Thoracic aorta (tissue), 2 donors: ENCODE data around the gene RADIL. TPM values are rescaled to one million over a fixed set of nuclear protein-coding genes. Genes with fewer than 3 reads are reported as not detected.

Source experiments
- ATAC-seq: fragments of 150-250 bp; one replicate; pipeline ENCODE4 v1.8.0; 2017; ENCODE audit warnings: low read depth; ENCODE audit not compliant: insufficient number of reproducible peaks, low FRiP score
- DNase-seq: peaks from one replicate; pipeline ENCODE4 v3.0.0-alpha.2; 2020; ENCODE audit warnings: low spot score
- H3K27ac ChIP-seq, 2 donors: fragments of 200-600 bp; sonication (generic); 1 replicate in 1 of 2; 2 replicates in 1 of 2; pipeline ENCODE4 v1.5.1; 2016; ENCODE audit warnings: mild to moderate bottlenecking in 2 of 2, moderate library complexity in 2 of 2
- H3K27me3 ChIP-seq: fragments of 200-600 bp; sonication (generic); replicated peaks from 2 replicates; pipeline ENCODE4 v1.6.0; 2016; ENCODE audit warnings: mild to moderate bottlenecking; ENCODE audit not compliant: insufficient read depth
- H3K36me3 ChIP-seq: fragments of 200-600 bp; sonication (generic); one replicate; pipeline ENCODE4 v1.5.1; 2016
- H3K4me1 ChIP-seq, 2 donors: fragments of 200-600 bp; sonication (generic); 1 replicate in 1 of 2; 2 replicates in 1 of 2; pipeline versions ENCODE4 v1.5.1 to v1.6.0; 2016; ENCODE audit warnings: low read depth in 2 of 2, mild to moderate bottlenecking in 1 of 2; ENCODE audit not compliant: control insufficient read depth in 1 of 2
- H3K4me3 ChIP-seq: fragments of 200-600 bp; sonication (generic); 2 replicates; pipeline ENCODE4 v1.5.1; 2016; ENCODE audit warnings: mild to moderate bottlenecking
- H3K9me3 ChIP-seq: fragments of 200-600 bp; sonication (generic); 2 replicates; pipeline ENCODE4 v1.5.1; 2016
- total RNA-seq, 2 donors: library from RNA; depleted of rRNA; stranded (reverse); fragments of >200 nt; gene quantifications; one replicate each; pipeline versions ENCODE4 v1.1.0 to v1.2.3, GENCODE V29; 2016
- TF ChIP-seq, protein P1 (sequence below): fragments of 200-600 bp; sonication (generic); IDR thresholded peaks from one replicate; pipeline ENCODE4 v1.5.1; 2019; ENCODE audit warnings: antibody characterized with exemption

Gene RADIL
- total RNA-seq, 2 donors from 2014 or later: 6.7 to 14.4 TPM

DNA sequence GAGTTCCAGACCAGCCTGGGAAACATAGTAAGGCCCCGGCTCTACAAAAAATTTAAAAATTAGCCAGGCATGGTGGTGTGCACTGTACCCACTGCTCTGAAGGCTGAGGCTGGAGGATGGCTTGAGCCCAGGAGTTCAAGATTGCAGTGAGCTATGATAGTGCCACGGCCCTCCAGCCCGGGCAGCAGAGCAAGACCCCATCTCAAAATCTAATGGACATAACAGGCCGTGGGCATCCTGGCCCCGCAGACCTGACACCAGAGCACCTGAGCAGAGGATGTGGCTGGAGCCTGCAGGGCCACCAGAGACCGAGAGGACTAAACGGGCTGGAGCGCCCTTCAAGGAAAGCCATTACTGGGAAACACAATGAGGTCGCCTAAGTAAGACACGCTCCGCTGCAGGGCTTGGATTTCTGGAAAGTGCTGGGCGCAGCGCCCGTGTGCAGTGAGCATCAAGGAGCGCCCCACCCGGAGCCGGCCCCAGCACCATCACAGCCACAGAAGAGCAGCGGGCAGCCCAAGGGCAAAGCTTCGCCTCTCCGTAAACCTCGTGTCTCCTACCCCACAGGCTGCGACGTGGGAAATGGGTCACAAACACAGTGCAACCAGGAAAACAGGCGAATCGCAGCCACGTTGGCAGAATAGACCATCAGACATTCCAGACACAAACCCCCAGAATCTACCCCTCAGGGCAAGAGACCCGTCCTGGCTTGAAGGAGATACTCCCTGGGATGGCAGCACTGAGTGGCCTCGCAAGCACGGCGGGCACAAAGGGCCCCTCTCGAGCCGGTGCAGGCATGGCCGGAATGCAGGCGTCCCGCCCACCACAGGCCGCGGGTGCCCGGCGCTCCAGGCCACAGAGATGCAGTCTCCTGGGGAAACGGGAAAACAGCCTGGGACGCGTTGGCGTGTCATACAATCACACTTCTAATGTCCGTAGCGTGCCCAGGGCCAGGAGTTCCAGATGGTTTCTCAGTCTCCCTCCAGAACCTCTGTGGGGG, 4.9 kb downstream of the RADIL start:
- TF ChIP-seq, protein P1, sequence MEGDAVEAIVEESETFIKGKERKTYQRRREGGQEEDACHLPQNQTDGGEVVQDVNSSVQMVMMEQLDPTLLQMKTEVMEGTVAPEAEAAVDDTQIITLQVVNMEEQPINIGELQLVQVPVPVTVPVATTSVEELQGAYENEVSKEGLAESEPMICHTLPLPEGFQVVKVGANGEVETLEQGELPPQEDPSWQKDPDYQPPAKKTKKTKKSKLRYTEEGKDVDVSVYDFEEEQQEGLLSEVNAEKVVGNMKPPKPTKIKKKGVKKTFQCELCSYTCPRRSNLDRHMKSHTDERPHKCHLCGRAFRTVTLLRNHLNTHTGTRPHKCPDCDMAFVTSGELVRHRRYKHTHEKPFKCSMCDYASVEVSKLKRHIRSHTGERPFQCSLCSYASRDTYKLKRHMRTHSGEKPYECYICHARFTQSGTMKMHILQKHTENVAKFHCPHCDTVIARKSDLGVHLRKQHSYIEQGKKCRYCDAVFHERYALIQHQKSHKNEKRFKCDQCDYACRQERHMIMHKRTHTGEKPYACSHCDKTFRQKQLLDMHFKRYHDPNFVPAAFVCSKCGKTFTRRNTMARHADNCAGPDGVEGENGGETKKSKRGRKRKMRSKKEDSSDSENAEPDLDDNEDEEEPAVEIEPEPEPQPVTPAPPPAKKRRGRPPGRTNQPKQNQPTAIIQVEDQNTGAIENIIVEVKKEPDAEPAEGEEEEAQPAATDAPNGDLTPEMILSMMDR: no peak
- no peaks in the 10 kb centered on the region for H3K9me3 ChIP-seq
- H3K27me3 ChIP-seq: no peaks in the 10 kb centered on the region
- no peak overlapping the region for H3K27ac ChIP-seq
- no peak overlapping the region for H3K4me3 ChIP-seq
- DNase-seq: no peak
- no peaks in the 10 kb centered on the region for H3K36me3 ChIP-seq
- ATAC-seq: no peak
- H3K4me1 ChIP-seq: no peaks in the 10 kb centered on the region

DNA sequence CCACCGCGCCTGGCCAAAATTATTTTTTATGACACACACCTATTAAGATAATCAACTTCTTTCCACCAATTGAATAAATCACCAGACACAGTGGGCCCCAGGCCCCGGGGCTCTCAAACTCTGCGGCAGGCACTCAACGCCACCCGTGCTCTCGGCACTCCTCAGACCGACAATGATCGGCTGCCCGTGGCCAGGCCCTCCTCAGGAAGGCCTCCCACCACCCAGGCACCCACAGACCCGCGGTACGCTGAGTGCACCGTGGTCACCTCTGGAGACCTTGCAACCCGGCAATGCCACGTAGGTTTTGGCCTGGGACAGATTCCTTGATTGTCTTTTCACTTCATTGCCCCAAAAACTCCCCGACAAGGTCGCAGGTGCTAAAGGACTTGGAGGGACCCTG, 6.9 kb downstream of the RADIL start:
- no peaks in the 10 kb centered on the region for H3K27me3 ChIP-seq
- ATAC-seq: no peak
- no peaks in the 10 kb centered on the region for H3K4me1 ChIP-seq
- H3K27ac ChIP-seq: no peak overlapping the region
- no peaks in the 10 kb centered on the region for H3K9me3 ChIP-seq
- H3K36me3 ChIP-seq: no peaks in the 10 kb centered on the region
- TF ChIP-seq, protein P1: no peak
- no peak for DNase-seq
- no peak overlapping the region for H3K4me3 ChIP-seq

DNA sequence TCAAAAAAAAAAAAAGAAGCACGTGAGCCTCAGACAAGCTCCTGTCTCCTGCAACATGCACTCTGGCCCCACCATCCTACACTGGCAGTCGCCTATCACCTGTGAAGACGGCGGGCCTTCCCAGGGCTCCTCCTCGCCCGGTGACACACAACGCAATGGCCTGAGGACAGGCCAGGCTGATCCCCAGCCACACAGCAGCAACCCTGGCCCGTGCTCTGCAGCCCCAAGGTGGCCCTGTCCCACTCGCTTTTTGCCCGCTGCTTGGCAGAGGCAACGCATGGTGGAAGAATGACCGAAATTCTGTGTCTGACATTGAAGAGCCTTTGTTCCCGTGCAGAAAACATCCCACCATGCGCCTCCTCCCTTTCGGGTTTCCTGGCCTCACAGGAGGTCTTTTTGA, 8.1 kb downstream of the RADIL start:
- Histone ChIP-seq H3K4me1 (no peaks in the 10 kb centered on the region), H3K4me3 (no peak overlapping the region), H3K27ac (no peak overlapping the region), H3K36me3 (no peaks in the 10 kb centered on the region), H3K27me3 (no peaks in the 10 kb centered on the region), H3K9me3 (no peaks in the 10 kb centered on the region)
- no peak for DNase-seq
- no peak for ATAC-seq
- TF ChIP-seq, protein P1: no peak

DNA sequence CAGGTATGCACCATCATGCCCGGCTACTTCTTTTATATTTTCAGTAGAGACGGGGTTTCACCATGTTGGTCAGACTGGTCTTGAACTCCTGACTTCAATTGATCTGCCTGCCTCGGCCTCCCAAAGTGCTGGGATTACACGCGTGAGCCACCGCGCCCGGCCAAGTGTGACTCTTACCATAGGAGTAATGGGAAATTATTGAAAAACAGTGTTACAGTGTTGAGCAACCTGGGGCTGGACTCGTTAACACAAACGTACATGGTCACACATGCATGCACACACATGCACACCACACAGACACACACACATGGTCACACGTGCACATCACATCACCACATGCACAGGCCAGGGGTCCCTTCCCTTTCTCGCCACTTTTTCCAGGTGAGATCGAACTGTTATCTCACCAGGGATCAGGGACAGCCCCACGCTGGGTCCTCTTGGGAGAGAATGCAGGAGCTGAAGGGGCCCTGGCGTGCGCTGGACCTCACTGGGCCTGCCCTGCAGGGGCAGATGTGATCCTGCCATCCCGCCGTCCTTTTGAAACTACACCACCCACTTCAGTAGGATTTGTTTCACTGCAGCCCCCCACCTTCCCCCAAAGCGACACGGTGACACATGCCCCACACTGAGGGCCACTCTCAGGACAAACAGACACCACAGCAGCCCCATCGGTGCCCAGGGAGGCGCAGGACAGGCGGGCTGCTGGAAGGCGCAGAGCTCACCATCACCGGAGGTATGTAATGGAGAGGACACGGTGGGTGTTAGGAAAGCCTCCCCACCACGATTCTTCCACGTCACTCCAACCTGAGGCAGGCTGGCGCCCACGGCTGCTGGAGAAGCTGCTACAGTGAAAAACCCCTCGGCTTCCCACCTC, 10.2 kb downstream of the RADIL start:
- H3K36me3 ChIP-seq: no peaks in the 10 kb centered on the region
- H3K4me3 ChIP-seq: no peak overlapping the region
- TF ChIP-seq, protein P1: no peak
- H3K27ac ChIP-seq: no peak overlapping the region
- no peaks in the 10 kb centered on the region for H3K4me1 ChIP-seq
- ATAC-seq (no peak), DNase-seq (no peak)
- peaks cover 4% of the 10 kb centered on the region for H3K9me3 ChIP-seq
- no peaks in the 10 kb centered on the region for H3K27me3 ChIP-seq
